ENCODE measurements around the gene LAIR1.

Gene LAIR1

DNA sequence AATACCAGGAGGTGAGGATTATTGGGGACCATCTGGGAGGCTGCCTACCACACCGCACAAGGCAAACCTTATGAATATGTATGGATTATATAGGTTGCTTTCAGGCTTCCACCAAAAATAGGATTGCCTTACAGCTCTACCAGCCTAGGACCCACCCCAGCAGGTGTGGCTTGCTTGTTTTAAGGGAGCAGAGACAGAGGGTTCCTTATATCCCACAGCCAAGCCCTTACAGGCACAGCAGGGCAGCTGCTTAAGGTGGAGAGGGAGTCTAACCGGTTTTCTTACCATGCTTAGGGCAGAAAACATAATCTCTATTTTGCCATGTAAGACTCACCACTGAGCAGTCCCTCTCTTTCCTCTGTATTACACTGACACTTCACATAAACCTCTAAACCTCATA lies 34.5 kb upstream of the LAIR1 start:
- no peaks in the 10 kb centered on the region for H3K36me3 ChIP-seq (ENCODE audit: control insufficient read depth in 2 of 2, insufficient read depth in 1 of 2, low read length in 2 of 2)
- TF ChIP-seq, protein P1, sequence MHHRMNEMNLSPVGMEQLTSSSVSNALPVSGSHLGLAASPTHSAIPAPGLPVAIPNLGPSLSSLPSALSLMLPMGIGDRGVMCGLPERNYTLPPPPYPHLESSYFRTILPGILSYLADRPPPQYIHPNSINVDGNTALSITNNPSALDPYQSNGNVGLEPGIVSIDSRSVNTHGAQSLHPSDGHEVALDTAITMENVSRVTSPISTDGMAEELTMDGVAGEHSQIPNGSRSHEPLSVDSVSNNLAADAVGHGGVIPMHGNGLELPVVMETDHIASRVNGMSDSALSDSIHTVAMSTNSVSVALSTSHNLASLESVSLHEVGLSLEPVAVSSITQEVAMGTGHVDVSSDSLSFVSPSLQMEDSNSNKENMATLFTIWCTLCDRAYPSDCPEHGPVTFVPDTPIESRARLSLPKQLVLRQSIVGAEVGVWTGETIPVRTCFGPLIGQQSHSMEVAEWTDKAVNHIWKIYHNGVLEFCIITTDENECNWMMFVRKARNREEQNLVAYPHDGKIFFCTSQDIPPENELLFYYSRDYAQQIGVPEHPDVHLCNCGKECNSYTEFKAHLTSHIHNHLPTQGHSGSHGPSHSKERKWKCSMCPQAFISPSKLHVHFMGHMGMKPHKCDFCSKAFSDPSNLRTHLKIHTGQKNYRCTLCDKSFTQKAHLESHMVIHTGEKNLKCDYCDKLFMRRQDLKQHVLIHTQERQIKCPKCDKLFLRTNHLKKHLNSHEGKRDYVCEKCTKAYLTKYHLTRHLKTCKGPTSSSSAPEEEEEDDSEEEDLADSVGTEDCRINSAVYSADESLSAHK (tag by site-specific recombination; IDR thresholded peaks at IDR 0.05) = no peak
- TF ChIP-seq PRDM1 (tag by site-specific recombination; IDR thresholded peaks at IDR 0.05) (no peak), ZBTB17 (tag by site-specific recombination; IDR thresholded peaks at IDR 0.05) (no peak), ZNF768 (tag by site-specific recombination; IDR thresholded peaks at IDR 0.05) (no peak), ZFP69B (tag by site-specific recombination; IDR thresholded peaks at IDR 0.05) (no peak), ZXDB (tag by site-specific recombination; IDR thresholded peaks at IDR 0.05) (no peak), TCF7L2 (IDR thresholded peaks at IDR 0.05; ENCODE audit: borderline replicate concordance, low read depth, low read length) (no peak), GLIS1 (tag by site-specific recombination; IDR thresholded peaks at IDR 0.05) (no peak), ZNF416 (tag by site-specific recombination; IDR thresholded peaks at IDR 0.05) (no peak), ZNF76 (tag by site-specific recombination; IDR thresholded peaks at IDR 0.05; ENCODE audit: borderline replicate concordance, low read depth) (no peak), ZNF791 (tag by site-specific recombination; IDR thresholded peaks at IDR 0.05) (no peak), ZNF274 (IDR thresholded peaks at IDR 0.05; ENCODE audit: low read length) (no peak), ZNF274 (tag by site-specific recombination; IDR thresholded peaks at IDR 0.05; ENCODE audit: borderline replicate concordance) (no peak), ZNF202 (tag by site-specific recombination; IDR thresholded peaks at IDR 0.05; ENCODE audit: borderline replicate concordance) (no peak), SP2 (tag by site-specific recombination; IDR thresholded peaks at IDR 0.05) (no peak)
- TF ChIP-seq, protein P2, sequence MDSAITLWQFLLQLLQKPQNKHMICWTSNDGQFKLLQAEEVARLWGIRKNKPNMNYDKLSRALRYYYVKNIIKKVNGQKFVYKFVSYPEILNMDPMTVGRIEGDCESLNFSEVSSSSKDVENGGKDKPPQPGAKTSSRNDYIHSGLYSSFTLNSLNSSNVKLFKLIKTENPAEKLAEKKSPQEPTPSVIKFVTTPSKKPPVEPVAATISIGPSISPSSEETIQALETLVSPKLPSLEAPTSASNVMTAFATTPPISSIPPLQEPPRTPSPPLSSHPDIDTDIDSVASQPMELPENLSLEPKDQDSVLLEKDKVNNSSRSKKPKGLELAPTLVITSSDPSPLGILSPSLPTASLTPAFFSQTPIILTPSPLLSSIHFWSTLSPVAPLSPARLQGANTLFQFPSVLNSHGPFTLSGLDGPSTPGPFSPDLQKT (IDR thresholded peaks at IDR 0.05; ENCODE audit: borderline replicate concordance, low read depth, low read length) = no peak
- TF ChIP-seq, protein P3, sequence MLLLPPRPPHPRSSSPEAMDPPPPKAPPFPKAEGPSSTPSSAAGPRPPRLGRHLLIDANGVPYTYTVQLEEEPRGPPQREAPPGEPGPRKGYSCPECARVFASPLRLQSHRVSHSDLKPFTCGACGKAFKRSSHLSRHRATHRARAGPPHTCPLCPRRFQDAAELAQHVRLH (tag by site-specific recombination; IDR thresholded peaks at IDR 0.05) = no peak
- TF ChIP-seq, protein P4, sequence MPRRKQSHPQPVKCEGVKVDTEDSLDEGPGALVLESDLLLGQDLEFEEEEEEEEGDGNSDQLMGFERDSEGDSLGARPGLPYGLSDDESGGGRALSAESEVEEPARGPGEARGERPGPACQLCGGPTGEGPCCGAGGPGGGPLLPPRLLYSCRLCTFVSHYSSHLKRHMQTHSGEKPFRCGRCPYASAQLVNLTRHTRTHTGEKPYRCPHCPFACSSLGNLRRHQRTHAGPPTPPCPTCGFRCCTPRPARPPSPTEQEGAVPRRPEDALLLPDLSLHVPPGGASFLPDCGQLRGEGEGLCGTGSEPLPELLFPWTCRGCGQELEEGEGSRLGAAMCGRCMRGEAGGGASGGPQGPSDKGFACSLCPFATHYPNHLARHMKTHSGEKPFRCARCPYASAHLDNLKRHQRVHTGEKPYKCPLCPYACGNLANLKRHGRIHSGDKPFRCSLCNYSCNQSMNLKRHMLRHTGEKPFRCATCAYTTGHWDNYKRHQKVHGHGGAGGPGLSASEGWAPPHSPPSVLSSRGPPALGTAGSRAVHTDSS (tag by site-specific recombination; IDR thresholded peaks at IDR 0.05) = no peak
- no peak overlapping the region for H3K4me3 ChIP-seq (ENCODE audit: low read depth, low read length)
- POLR2A ChIA-PET = no interaction called here
- H3K27ac ChIP-seq (ENCODE audit: extremely low read depth, low read depth, low read length) = no peak overlapping the region
- H3K9me3 ChIP-seq (ENCODE audit: control insufficient read depth, insufficient read depth, low read depth, low read length) = no peaks in the 10 kb centered on the region
- CTCF ChIA-PET = interaction anchor here (0.7 to 1.1 kb wide), 3 partner anchors 9 to 228 kb away, joined by 3 to 5 read pairs (median 5); no protein-coding TSS in a partner anchor
- no peaks in the 10 kb centered on the region for H3K4me1 ChIP-seq (ENCODE audit: control insufficient read depth, insufficient read depth, low read length)

DNA sequence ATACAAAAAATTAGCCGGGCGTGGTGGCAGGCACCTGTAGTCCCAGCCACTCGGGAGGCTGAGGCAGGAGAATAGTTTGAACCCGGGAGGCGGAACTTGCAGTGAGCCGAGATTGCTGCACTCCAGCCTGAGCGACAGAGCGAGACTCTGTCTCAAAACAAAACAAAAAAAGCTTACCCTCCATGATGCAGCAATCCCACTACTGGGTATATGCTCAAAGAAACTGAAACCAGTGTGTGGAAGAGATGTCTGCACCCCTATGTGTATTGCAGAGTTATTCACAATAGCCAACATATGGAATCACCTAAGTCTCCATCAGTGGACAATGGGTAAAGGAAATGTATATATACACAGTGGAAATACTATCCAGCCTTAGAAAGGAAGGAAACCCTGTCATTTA lies 31.0 kb upstream of the LAIR1 start:
- Histone ChIP-seq H3K4me3 (ENCODE audit: low read depth, low read length) (no peak overlapping the region), H3K27ac (ENCODE audit: extremely low read depth, low read depth, low read length) (no peak overlapping the region), H3K36me3 (ENCODE audit: control insufficient read depth in 2 of 2, insufficient read depth in 1 of 2, low read length in 2 of 2) (no peaks in the 10 kb centered on the region), H3K4me1 (ENCODE audit: control insufficient read depth, insufficient read depth, low read length) (no peaks in the 10 kb centered on the region), H3K9me3 (ENCODE audit: control insufficient read depth, insufficient read depth, low read depth, low read length) (no peaks in the 10 kb centered on the region)
- TF ChIP-seq ZNF610 (tag by site-specific recombination; IDR thresholded peaks at IDR 0.05; ENCODE audit: borderline replicate concordance) = no peak
- TF ChIP-seq, protein P5, sequence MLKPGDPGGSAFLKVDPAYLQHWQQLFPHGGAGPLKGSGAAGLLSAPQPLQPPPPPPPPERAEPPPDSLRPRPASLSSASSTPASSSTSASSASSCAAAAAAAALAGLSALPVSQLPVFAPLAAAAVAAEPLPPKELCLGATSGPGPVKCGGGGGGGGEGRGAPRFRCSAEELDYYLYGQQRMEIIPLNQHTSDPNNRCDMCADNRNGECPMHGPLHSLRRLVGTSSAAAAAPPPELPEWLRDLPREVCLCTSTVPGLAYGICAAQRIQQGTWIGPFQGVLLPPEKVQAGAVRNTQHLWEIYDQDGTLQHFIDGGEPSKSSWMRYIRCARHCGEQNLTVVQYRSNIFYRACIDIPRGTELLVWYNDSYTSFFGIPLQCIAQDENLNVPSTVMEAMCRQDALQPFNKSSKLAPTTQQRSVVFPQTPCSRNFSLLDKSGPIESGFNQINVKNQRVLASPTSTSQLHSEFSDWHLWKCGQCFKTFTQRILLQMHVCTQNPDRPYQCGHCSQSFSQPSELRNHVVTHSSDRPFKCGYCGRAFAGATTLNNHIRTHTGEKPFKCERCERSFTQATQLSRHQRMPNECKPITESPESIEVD (tag by site-specific recombination; IDR thresholded peaks at IDR 0.05) = no peak
- TF ChIP-seq ZNF555 (tag by site-specific recombination; conservative IDR thresholded peaks at IDR 0.05) = no peak
- TF ChIP-seq ZNF112 (tag by site-specific recombination; IDR thresholded peaks at IDR 0.05) = no peak
- TF ChIP-seq ZNF366 (tag by site-specific recombination; conservative IDR thresholded peaks at IDR 0.05) = no peak
- TF ChIP-seq ZNF768 (tag by site-specific recombination; IDR thresholded peaks at IDR 0.05) = no peak
- no peak for TF ChIP-seq ZNF521 (tag by site-specific recombination; IDR thresholded peaks at IDR 0.05)
- POLR2A ChIA-PET = no interaction called here
- CTCF ChIA-PET = no interaction called here
